ENCODE measurements around the gene CIZ1.

CIZ1 gene

GRCh38 chr9:128163027-128163515, 28.3 kb downstream of the CIZ1 start:
- Histone ChIP-seq H3K79me1 (ENCODE audit: low read depth, low read length) (peaks cover 10% of the 10 kb centered on the region), H3K36me3 (replicated peaks in 1 of 2; ENCODE audit: control insufficient read depth in 2 of 2, insufficient read depth in 2 of 2, low read length in 2 of 2) (peaks cover 44 to 54% of the 10 kb centered on the region in 2 donors), H4K91ac (ENCODE audit: low read depth, low read length, poor library complexity) (no peak overlapping the region), H3K9me3 (replicated peaks in 1 of 2; ENCODE audit: control insufficient read depth in 2 of 2, insufficient read depth in 1 of 2, low read depth in 1 of 2, low read length in 2 of 2) (no peaks in the 10 kb centered on the region), H3K4me3 (ENCODE audit: low read length in 2 of 2) (no peak overlapping the region), H3K18ac (ENCODE audit: low read length) (no peak overlapping the region), H3K23ac (ENCODE audit: low read depth, low read length, poor library complexity) (no peak overlapping the region), H3K4me2 (ENCODE audit: insufficient read depth, low read length, poor library complexity, severe bottlenecking) (no peak overlapping the region), H3K4ac (ENCODE audit: low read length) (no peak overlapping the region), H3K27me3 (ENCODE audit: control insufficient read depth in 3 of 3, insufficient read depth in 3 of 3, low read depth in 1 of 3, low read length in 3 of 3) (no peaks in the 10 kb centered on the region), H3K9ac (ENCODE audit: low read depth, low read length, poor library complexity) (no peak overlapping the region), H3K14ac (ENCODE audit: low read length) (no peak overlapping the region), H2AFZ (ENCODE audit: low read length) (no peak overlapping the region), H2BK12ac (ENCODE audit: low read length) (no peak overlapping the region), H3K27ac (replicated peaks; ENCODE audit: low read length) (no peak overlapping the region), H4K8ac (ENCODE audit: low read depth, low read length) (no peak overlapping the region), H3K4me1 (ENCODE audit: control insufficient read depth in 2 of 2, insufficient read depth in 1 of 2, low read depth in 1 of 2, low read length in 2 of 2) (peaks cover 4 to 12% of the 10 kb centered on the region in 2 donors), H2BK5ac (ENCODE audit: low read length) (no peak overlapping the region), H2BK15ac (ENCODE audit: low read length) (no peak overlapping the region), H2AK5ac (ENCODE audit: low read depth, low read length) (no peak overlapping the region), H2BK120ac (ENCODE audit: low read depth, low read length) (peak overlapping the region; percentile 61)
- no peak for DNase-seq (ENCODE audit: low spot score)
- WGBS, 2 donors (ENCODE audit: extremely low coverage in 2 of 2, insufficient read length in 2 of 2, insufficient replicate concordance in 1 of 2), result no CpG with 5 or more reads among the region's 6 CpGs

- H2BK15ac ChIP-seq (ENCODE audit: low read length), result no peak overlapping the region
- H4K91ac ChIP-seq (ENCODE audit: low read depth, low read length, poor library complexity), result no peak overlapping the region
- no peak overlapping the region for H2BK5ac ChIP-seq (ENCODE audit: low read length)
- H2AFZ ChIP-seq (ENCODE audit: low read length), result no peak overlapping the region
- no peak overlapping the region for H3K18ac ChIP-seq (ENCODE audit: low read length)
- no peak overlapping the region for H2BK12ac ChIP-seq (ENCODE audit: low read length)
- peak overlapping the region; percentile 65 for H3K23ac ChIP-seq (ENCODE audit: low read depth, low read length, poor library complexity)
- no peak overlapping the region for H3K4ac ChIP-seq (ENCODE audit: low read length)
- no peak overlapping the region for H3K4me2 ChIP-seq (ENCODE audit: insufficient read depth, low read length, poor library complexity, severe bottlenecking)
- H2AK5ac ChIP-seq (ENCODE audit: low read depth, low read length), result no peak overlapping the region
- DNase-seq (ENCODE audit: low spot score), result no peak
- peak overlapping the region; percentile 61 for H2BK120ac ChIP-seq (ENCODE audit: low read depth, low read length)
- no peaks in the 10 kb centered on the region for H3K27me3 ChIP-seq (ENCODE audit: control insufficient read depth in 3 of 3, insufficient read depth in 3 of 3, low read depth in 1 of 3, low read length in 3 of 3)
- H3K79me1 ChIP-seq (ENCODE audit: low read depth, low read length), result peaks cover 10% of the 10 kb centered on the region
- H3K4me3 ChIP-seq (ENCODE audit: low read length in 2 of 2), result peak overlapping the region in 1 of 2 donors; percentile 10
- no peaks in the 10 kb centered on the region for H3K9me3 ChIP-seq (replicated peaks in 1 of 2; ENCODE audit: control insufficient read depth in 2 of 2, insufficient read depth in 1 of 2, low read depth in 1 of 2, low read length in 2 of 2)
- no peak overlapping the region for H3K14ac ChIP-seq (ENCODE audit: low read length)
- peaks cover 4 to 12% of the 10 kb centered on the region in 2 donors for H3K4me1 ChIP-seq (ENCODE audit: control insufficient read depth in 2 of 2, insufficient read depth in 1 of 2, low read depth in 1 of 2, low read length in 2 of 2)
- WGBS, 2 donors (ENCODE audit: extremely low coverage in 2 of 2, insufficient read length in 2 of 2, insufficient replicate concordance in 1 of 2), result no CpG with 5 or more reads among the region's 10 CpGs
- no peak overlapping the region for H3K9ac ChIP-seq (ENCODE audit: low read depth, low read length, poor library complexity)
- H3K27ac ChIP-seq (replicated peaks; ENCODE audit: low read length), result no peak overlapping the region
- H3K36me3 ChIP-seq (replicated peaks in 1 of 2; ENCODE audit: control insufficient read depth in 2 of 2, insufficient read depth in 2 of 2, low read length in 2 of 2), result peaks cover 38 to 48% of the 10 kb centered on the region in 2 donors
- no peak overlapping the region for H4K8ac ChIP-seq (ENCODE audit: low read depth, low read length)
These were observed 29.0 kb downstream of the CIZ1 start for GRCh38 chr9:128162215-128163026.

- Histone ChIP-seq H3K4me1 (ENCODE audit: control insufficient read depth in 2 of 2, insufficient read depth in 1 of 2, low read depth in 1 of 2, low read length in 2 of 2) (peaks cover 4 to 16% of the 10 kb centered on the region in 2 donors), H2BK5ac (ENCODE audit: low read length) (no peak overlapping the region), H3K4me3 (ENCODE audit: low read length in 2 of 2) (peak overlapping the region; percentile 40 to 93), H2BK12ac (ENCODE audit: low read length) (no peak overlapping the region), H3K23ac (ENCODE audit: low read depth, low read length, poor library complexity) (no peak overlapping the region), H2AFZ (ENCODE audit: low read length) (no peak overlapping the region), H4K8ac (ENCODE audit: low read depth, low read length) (no peak overlapping the region), H4K91ac (ENCODE audit: low read depth, low read length, poor library complexity) (no peak overlapping the region), H3K27ac (replicated peaks; ENCODE audit: low read length) (no peak overlapping the region), H2BK15ac (ENCODE audit: low read length) (no peak overlapping the region), H2BK120ac (ENCODE audit: low read depth, low read length) (no peak overlapping the region), H3K4me2 (ENCODE audit: insufficient read depth, low read length, poor library complexity, severe bottlenecking) (no peak overlapping the region), H3K14ac (ENCODE audit: low read length) (no peak overlapping the region), H3K27me3 (ENCODE audit: control insufficient read depth in 3 of 3, insufficient read depth in 3 of 3, low read depth in 1 of 3, low read length in 3 of 3) (no peaks in the 10 kb centered on the region), H3K18ac (ENCODE audit: low read length) (no peak overlapping the region), H3K79me1 (ENCODE audit: low read depth, low read length) (peaks cover 12% of the 10 kb centered on the region), H3K36me3 (replicated peaks in 1 of 2; ENCODE audit: control insufficient read depth in 2 of 2, insufficient read depth in 2 of 2, low read length in 2 of 2) (peaks cover 29 to 37% of the 10 kb centered on the region in 2 donors), H3K9me3 (replicated peaks in 1 of 2; ENCODE audit: control insufficient read depth in 2 of 2, insufficient read depth in 1 of 2, low read depth in 1 of 2, low read length in 2 of 2) (no peaks in the 10 kb centered on the region), H3K4ac (ENCODE audit: low read length) (no peak overlapping the region), H3K9ac (ENCODE audit: low read depth, low read length, poor library complexity) (no peak overlapping the region), H2AK5ac (ENCODE audit: low read depth, low read length) (no peak overlapping the region)
- no peak for DNase-seq (ENCODE audit: low spot score)
- WGBS, 2 donors (ENCODE audit: extremely low coverage in 2 of 2, insufficient read length in 2 of 2, insufficient replicate concordance in 1 of 2), result no CpG with 5 or more reads among the region's 13 CpGs
These were observed 30.0 kb downstream of the CIZ1 start for GRCh38 chr9:128161215-128161902.

GRCh38 chr9:128160603-128160987, 30.8 kb downstream of the CIZ1 start:
- no CpG with 5 or more reads among the region's 23 CpGs for WGBS, 2 donors (ENCODE audit: extremely low coverage in 2 of 2, insufficient read length in 2 of 2, insufficient replicate concordance in 1 of 2)

More at GRCh38 chr9:128160603-128160987, 30.8 kb downstream of the CIZ1 start:
- no peaks in the 10 kb centered on the region for H3K27me3 ChIP-seq (ENCODE audit: control insufficient read depth in 3 of 3, insufficient read depth in 3 of 3, low read depth in 1 of 3, low read length in 3 of 3)
- H2BK120ac ChIP-seq (ENCODE audit: low read depth, low read length), result peak overlapping the region; percentile 72
- H3K4me2 ChIP-seq (ENCODE audit: insufficient read depth, low read length, poor library complexity, severe bottlenecking), result peak overlapping the region; percentile 89
- peak overlapping the region; percentile 97 for H3K9ac ChIP-seq (ENCODE audit: low read depth, low read length, poor library complexity)
- DNase-seq (ENCODE audit: low spot score), result no peak
- H2BK12ac ChIP-seq (ENCODE audit: low read length), result no peak overlapping the region
- H2AK5ac ChIP-seq (ENCODE audit: low read depth, low read length), result peak overlapping the region; percentile 95
- peaks cover 4 to 16% of the 10 kb centered on the region in 2 donors for H3K4me1 ChIP-seq (ENCODE audit: control insufficient read depth in 2 of 2, insufficient read depth in 1 of 2, low read depth in 1 of 2, low read length in 2 of 2)
- H3K27ac ChIP-seq (replicated peaks; ENCODE audit: low read length), result no peak overlapping the region
- H2BK15ac ChIP-seq (ENCODE audit: low read length), result no peak overlapping the region
- peak overlapping the region; percentile 98 for H3K14ac ChIP-seq (ENCODE audit: low read length)
- H3K79me1 ChIP-seq (ENCODE audit: low read depth, low read length), result peaks cover 12% of the 10 kb centered on the region
- H3K4ac ChIP-seq (ENCODE audit: low read length), result peak overlapping the region; percentile 46
- no peak overlapping the region for H4K91ac ChIP-seq (ENCODE audit: low read depth, low read length, poor library complexity)
- peak overlapping the region; percentile 97 for H2AFZ ChIP-seq (ENCODE audit: low read length)
- peak overlapping the region; percentile 87 to 93 for H3K4me3 ChIP-seq (ENCODE audit: low read length in 2 of 2)
- peaks cover 24 to 30% of the 10 kb centered on the region in 2 donors for H3K36me3 ChIP-seq (replicated peaks in 1 of 2; ENCODE audit: control insufficient read depth in 2 of 2, insufficient read depth in 2 of 2, low read length in 2 of 2)
- H4K8ac ChIP-seq (ENCODE audit: low read depth, low read length), result no peak overlapping the region
- H2BK5ac ChIP-seq (ENCODE audit: low read length), result peak overlapping the region; percentile 75
- peak overlapping the region; percentile 100 for H3K23ac ChIP-seq (ENCODE audit: low read depth, low read length, poor library complexity)
- H3K18ac ChIP-seq (ENCODE audit: low read length), result peak overlapping the region; percentile 98
- H3K9me3 ChIP-seq (replicated peaks in 1 of 2; ENCODE audit: control insufficient read depth in 2 of 2, insufficient read depth in 1 of 2, low read depth in 1 of 2, low read length in 2 of 2), result no peaks in the 10 kb centered on the region

All from neuronal stem cell (in vitro differentiated cells).